Activated effector memory CD4-positive, alpha-beta T cell treated with anti-CD3 and anti-CD28 coated beads, Interleukin-2, amount 50 U/mL, for 16 hours (primary cell): Measurements from ENCODE around the gene MRPL11.
A peak's percentile ranks its signal among the peaks of the same experiment; 100 is the strongest.

Experiments
- DNase-seq: peaks from one replicate; pipeline ENCODE4 v3.0.0-alpha.2; 2020

Gene MRPL11

DNA sequence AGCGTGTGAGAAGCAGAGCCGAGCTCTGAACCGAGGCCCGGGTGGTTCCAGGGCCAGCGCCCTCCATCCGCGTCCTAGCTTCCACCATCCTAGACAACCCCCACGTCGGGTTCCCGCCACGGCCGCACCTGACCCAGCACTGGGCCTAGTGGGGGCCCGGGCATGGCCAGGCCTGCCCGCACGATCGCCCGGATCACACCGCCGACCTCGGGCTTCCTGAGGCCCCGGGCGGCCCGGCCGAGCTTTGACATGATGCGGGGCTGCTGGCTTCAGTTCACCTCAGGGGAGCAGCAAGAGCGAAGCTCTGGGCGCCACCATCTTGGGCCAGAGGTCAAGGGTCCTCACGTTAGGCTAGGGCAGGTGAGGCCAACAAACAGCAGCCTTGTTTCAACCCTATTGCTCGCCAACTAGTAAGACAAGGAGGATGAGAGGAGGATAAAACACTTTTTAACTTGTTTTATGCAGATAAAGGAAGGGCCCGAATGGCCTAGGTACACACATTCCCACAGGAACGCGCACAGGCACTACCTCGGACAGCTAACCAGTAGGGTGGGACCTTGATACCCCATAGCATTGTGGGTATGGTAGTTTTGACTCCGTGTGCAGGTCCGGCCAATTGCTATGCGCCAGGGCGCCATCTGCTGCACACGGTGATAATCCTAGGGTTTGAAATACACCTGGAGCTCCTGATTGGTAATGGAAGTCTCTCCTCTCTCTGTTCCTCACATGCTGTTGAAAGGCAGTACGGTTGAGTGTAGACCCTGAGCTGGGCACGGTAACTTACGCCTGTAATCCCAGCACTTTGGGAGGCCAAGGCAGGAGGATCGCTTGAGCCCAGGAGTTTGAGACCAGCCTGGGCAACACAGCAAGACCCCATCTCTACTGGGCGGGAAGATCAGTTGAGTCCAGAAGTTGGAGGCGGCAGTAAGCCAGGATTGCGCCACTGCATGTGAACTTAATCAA is at the start of gene MRPL11:
TSS of gene MRPL11 (minus strand) at position 345 of the 963 bp plus-strand sequence. CDS start at position 251, 94 bp downstream.
- peak; percentile 95 for DNase-seq

DNA sequence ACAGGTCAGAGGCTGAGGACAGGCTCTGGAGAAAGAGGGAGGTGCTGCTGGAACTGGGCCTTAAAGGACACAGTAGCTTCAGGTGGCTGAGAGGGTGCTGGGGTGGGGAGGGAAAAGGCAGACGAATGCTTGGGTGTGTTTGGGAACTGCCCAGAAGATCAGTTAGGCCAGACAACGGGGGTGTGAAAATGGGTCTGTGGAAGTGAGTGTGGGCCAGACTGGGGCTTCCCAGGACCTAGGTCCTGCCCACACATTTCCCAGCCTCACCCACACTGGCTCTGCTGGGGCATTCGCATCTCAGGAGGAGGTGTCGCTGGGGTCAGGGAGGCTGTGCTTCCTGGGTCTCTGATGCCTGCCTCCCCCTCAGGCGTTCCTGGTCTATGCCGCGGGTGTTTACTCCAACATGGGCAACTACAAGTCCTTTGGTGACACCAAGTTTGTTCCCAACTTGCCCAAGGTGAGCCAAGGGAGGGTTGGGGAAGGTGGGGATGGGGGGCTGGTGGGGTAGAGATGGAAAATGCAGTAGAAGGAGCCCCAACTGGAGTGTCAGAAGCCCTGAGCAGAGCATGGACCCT is 46.2 kb upstream of the MRPL11 start:
- DNase-seq = no peak

DNA sequence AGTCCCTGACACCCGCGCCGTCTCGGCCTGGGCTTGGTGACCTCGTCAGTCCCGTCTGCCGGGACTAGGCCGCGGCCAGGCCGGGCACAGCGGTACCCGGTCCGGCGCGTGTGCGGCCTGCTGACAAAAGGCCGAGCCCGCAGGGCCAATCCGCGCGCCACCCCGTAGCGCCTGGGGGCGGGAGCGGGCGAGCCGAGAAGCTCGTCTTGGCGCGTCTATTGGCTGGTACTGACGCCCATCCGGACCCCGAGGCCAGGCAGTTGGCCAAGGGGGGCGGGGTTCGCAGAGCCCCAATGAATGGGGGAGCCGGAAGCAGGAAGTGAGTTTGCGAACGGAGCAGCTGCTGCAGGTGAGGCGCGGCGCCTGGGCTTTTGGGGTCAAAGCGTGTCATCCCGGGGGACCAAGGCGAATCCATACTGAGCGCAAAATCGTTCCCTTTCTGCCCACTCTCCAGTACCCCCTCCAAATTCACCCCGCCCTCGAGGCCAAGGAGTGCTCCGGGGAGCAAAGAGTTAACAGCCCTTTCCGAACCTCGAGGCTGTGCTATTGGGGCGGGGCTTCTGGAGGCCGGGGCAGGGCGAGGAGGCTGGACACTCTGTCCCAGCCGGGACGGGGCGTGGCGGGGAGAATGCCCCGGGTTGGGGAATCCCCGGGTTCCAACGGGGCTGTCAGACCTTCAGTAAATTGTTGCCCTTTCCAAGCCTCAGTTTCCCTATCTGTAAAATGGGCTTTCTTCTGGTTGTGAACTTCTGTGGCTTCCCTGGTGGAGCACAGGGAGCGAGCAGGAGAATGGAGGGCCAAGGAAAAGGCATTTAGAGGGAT is 41.7 kb upstream of the MRPL11 start, which contains the start of gene DPP3:
TSS of gene DPP3 (plus strand) at position 318 of the 822 bp plus-strand sequence. CDS start 1,767 bp downstream, outside the sequence.
- DNase-seq = peak; percentile 98

DNA sequence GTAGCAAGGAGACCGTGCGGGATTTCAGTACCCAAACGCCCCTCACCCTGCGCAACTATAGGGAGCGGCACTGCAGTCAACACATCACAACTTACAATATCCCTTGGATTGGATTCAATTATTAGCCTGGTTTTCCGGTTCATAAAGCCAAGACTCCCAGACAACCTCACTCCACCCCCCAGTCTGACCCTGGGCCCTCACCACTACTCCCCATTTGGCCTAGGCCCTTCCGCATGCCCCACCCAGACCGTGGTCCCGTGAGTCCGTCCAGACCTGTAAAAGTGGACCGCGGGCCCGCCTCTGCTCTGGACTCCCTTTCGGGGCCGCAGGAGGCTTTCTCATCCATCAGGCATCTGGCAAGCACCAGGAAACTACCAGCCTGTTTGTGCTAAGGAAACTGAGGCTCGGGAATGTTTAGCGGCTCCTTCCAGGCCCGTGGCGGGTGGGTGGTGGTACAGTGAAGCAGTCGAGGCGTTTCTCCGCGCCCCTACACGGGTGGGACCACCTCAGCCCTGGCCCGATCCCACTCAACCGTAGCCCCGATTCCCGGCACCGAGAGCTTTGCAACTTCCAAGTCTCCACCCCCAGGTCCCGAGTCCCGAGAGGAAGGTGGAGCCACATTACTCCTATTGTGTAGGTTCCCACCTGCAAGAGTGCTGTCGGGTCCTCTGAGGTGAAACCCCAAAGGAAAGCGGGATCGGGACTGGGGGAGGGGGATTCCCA is 40.9 kb upstream of the MRPL11 start:
- no peak for DNase-seq

DNA sequence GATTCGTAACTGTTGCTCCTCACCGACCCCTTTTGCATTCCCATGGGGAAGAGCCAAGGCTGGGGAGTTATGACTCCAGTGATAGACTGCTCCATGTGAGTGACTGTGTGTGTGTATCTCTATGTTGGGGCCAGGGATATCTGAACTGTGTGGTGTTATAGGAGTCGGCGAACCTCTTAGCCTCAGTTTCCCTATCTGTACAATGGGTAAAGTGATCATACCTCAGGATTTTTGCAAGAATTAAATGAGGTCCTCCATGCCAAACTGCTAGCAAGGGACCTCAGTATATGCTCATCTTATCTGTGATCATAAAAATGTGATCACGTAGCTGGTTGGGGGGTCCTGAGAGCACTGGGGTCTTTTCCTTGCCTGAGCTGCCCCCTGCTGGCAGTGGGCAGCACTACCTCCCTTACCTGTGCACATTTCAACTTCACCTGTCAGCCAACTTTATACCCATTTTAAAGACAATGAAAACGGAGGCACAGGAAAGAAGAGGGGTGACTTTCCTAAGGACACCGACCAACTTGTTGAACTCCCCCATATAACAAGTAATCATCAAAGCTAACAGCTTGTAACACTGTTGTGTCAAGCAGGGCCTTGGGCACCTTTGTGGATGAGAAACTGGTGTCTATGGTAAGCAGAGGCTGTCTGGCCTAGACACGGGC is 40.2 kb upstream of the MRPL11 start:
- peak; percentile 72 for DNase-seq

DNA sequence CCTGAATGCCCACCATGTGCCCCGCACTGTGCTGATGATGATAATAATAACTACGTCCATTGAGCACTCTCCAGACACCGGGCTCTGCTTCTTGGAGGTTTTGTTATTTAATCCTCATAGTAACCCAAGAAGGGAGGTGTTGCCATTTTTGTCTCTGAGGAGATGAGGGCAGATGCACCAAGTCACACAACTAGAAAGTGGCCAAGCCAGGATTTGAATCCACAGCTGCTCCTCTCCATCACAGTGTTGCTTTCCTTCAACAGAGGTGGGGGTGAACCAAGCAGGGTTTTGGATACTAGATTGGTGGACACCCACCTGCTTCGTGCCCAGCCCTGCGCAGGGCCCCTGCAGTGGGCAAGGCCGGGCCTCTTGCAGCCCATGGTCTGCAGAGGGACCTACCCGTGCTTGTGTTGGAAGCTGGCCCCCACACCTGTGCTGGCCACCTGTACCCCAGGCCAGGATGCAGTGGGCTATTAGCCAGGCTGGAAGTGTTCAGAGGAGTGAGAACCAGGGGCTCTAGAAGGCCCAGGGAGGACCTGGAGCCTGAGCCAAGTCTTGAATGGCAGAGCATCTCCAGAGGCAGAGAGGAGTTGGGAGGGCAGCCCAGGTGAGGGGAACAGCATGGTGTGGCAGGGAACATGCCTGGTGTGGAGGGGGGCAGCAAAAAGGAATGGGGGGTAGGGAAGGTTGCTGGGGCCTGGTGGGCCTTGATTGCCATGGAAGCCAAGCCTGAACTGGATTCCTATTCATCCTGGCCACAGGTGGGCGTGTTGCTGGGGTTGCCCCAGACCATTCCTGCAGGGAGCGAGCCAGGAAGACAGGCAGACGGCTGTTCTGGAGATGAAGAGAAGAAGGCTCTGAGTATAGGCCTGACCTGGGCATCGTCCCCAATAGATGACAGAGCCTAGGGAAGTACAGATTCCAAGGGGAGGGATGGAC is 38.9 kb upstream of the MRPL11 start:
- DNase-seq = no peak

DNA sequence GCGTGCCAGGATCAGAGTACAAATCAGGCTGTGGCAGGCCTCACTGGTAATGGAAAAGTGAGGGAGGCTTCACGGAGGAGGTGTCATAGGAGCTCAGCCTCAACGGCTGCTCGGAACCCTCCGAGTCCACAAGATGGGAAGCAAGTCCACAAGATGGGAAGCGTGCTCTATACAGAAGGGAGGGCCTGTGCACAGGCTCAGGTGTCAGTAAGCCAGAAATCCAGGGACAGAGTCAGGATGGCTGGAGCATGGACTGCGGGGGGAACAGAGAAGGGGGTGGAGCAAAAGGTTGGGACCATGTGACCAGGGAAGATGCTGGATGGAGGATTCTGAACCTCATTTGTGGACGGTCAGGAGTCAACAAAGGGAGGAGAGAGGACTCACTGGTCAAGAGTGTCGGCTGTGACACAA is 38.2 kb upstream of the MRPL11 start:
- no peak for DNase-seq

DNA sequence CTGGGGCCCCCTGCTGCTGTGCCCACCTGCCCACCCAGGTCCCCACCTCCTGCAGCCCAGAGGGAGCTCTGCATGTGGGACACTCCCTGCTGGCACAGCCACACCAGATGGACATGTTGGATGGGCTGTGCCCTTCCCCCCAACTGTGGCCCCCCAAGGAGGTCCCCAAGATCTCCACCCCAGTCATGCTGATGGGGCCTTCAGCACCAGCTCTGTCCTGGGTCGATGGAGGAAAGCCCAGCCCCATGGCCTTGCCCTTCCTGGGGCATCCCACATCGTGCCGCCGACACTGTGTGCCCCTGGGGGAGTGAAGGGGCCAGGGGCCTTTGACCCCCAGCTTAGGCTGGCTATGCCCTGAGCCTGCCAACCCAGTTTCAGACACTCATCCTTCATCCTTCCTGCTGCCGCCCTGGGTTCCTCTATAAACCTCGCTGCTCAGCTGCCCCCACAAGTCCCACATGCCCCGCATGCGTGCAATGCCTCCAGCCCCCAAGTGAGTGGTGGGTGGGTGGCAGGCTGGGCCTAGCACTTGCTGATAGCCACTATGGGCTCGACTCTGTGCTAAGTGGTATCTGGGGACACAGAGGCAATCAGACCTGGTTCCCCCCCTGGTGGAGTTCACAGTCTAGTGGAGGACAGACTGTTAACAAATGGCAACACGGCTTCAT is 37.7 kb upstream of the MRPL11 start:
- DNase-seq = no peak

DNA sequence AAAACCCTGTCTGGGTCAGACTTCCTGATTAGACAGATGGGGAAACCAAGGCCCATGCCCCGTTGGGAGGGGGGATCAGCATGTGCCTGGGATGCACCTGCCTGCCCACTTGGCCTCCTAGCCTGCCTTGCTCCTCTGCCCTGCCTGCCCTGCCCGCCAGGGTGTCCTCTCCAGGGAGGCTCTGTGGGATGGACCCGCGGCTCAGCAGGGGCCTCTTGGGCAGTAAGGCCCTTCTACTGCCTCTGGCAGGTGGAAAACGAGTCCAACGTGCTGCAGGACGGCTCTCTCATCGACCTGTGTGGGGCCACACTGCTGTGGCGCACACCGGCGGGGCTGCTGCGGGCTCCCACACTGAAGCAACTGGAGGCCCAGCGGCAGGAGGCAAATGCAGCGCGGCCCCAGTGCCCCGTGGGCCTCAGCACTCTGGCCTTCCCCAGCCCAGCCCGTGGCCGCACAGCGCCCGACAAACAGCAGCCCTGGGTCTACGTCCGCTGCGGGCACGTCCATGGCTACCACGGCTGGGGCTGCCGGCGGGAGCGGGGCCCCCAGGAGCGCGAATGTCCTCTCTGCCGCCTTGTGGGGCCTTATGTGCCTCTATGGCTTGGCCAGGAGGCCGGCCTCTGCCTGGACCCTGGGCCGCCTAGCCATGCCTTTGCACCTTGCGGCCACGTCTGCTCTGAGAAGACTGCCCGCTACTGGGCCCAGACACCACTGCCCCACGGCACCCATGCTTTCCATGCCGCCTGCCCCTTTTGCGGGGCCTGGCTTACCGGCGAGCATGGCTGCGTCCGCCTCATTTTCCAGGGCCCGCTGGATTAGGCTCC is 36.9 kb upstream of the MRPL11 start:
- DNase-seq = no peak

DNA sequence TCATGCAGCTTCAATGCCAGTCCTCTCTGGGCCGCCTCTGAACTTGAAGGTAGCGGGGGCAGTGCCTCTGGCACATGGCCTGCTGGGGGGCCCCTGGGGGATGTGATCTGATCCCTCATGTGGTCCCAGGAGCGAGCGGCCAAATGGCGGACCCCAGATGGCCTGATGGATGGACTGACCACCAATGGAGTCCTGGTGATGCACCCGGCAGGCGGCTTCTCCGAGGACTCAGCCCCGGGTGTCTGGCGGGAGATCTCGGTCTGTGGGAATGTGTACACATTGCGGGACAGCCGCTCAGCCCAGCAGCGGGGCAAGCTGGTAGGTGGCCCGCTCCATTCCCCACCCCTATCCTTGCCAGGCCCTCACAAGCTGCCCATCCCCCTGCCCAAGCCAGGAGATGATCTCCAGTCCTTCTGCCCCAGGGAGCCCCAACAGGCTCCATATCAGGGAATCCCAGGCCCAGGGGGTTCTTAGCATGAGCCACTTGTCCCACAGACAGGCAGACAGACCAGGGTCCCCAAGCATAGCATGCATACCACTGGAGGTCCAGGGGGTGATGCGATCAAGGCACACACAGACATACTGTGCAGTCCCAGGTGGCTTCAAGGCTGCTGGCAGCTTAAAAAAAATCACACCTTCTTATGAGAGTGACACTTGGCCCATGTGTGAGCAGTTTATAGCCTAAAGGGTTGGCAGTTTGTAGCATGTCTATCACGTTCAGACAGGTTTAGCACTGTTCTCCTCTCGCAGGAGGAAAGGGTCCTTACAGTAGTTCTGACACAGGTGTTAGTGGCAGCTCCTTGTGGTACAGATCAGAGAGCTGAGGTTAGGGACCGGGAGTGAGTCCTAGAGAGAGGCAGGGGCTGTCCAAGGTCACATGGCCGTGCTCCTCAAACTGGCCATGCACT is 35.2 kb upstream of the MRPL11 start:
- no peak for DNase-seq

DNA sequence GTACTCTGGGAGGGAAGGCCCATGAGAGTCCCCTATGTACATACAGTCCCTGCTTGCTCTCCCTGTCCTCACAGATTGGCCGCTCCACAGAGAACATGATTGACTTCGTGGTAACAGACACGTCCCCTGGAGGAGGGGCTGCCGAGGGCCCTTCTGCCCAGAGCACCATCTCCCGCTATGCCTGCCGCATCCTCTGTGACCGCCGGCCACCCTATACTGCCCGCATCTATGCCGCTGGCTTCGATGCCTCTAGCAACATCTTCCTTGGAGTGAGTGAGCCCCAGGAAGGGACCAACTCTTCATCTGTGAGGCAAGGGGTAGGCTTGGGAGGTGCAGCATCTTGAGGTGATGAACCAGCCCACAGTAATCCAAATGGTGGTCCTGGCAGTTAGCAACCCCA is 34.5 kb upstream of the MRPL11 start:
- DNase-seq = no peak

DNA sequence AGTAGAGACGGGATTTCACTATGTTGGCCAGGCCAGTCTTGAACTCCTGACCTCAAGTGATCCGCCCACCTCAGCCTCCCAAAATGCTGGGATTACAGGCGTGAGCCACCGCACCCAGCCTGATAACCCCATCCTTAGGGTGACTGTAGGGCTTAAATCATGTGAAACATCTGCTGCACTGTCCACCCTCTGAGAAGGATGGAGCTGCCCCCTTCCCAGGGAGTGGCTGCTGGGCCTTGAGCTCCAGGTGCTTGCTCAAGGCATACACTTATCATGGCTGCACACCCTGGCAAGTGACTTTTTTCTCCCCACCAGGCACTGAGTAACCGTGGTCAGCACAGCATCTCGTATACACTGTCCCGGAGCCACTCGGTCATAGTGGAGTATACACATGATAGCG is 33.4 kb upstream of the MRPL11 start:
- DNase-seq = no peak

DNA sequence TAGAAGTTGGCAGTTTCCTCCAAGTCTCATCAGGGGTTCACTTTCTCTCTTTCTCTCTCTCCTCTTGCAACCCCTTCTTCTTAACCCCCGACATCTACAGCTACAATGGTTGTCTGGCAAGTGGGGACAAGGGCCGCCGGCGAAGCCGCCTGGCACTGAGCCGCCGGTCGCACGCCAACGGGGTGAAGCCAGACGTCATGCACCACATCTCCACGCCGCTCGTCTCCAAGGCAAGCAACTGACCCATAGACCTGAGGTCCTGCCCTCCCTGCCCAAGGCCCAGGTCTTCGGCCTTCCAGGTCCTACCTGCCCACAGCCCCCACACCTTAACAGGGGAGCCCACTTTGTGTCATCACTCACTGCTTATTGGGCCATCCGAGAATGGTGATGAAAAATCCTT is 32.5 kb upstream of the MRPL11 start:
- DNase-seq = no peak

DNA sequence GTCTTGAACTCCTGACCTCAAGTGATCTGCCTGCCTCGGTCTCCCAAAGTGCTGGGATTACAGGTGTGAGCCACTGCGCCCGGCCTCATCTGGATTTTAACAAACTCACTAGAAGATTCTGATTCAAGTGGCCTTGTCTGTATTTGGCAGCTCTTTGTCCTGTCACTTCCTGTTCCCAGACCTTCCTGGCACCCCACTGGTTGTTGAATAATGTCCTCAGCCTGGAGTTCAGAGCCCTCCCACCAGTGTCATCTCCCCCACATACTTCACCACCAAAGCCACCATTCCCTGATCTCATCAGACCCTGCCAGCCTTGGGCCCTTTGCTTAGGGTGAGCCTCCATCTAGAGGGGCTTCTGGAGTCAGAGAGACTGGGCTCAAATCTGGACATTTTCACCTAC is 31.4 kb upstream of the MRPL11 start:
- no peak for DNase-seq

DNA sequence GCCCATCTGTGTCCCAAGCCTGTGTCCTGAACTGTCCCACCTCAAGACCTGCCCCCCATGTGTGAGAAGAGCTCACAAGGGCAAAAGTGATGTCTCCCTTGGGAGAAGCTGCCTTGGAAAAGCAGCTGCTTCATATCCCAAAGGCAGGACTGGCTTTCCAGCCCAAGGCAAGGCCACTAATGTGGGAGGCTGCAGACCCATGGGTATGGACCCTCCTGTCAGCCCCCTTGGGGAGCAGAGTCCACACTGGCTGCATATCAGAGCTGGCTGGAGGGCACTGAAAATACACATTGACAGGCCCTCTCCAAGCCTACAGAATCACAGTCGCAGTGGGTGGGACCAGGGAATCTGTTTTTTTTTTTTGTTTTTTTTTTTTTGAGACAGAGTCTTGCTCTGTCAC is 30.8 kb upstream of the MRPL11 start:
- no peak for DNase-seq

DNA sequence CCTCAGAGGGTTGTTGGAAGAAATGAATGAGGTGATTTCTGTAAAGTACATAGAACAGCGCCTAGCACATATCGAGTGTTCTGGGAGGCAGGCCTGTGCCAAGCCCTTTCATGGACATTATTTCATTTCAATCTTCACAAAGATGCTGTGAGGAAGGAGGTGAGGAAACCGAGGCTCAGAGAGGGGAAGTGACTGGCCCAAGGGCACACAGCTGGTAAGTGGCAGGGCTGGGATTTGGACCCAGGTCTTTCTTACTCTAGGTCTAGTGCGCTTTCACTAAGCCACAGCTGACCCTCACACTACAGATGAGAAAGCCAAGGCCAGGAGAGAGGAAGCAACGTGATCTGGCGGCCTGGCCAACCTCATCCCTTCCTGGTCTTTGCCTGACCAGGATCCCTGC is 30.0 kb upstream of the MRPL11 start:
- DNase-seq = no peak

DNA sequence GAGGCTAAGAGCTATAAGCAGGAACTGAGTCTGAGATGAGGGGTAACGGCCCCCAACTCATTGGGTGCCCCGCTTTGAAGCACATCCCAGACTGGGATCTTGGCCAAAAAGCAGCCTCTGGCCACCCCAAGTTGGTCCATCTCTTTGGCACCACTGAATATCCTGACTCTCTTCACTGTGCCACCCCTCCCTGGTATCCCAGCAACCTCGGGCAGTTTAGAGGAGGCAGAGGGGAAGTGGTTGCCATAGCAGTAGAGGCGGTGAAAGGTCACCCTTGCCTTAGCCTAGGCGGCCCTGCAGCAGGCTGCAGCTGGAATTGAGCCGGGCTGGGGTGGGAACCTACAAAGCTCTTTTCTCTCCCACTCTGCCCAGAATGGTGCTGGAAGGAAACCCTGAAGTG is 29.1 kb upstream of the MRPL11 start:
- DNase-seq = no peak

DNA sequence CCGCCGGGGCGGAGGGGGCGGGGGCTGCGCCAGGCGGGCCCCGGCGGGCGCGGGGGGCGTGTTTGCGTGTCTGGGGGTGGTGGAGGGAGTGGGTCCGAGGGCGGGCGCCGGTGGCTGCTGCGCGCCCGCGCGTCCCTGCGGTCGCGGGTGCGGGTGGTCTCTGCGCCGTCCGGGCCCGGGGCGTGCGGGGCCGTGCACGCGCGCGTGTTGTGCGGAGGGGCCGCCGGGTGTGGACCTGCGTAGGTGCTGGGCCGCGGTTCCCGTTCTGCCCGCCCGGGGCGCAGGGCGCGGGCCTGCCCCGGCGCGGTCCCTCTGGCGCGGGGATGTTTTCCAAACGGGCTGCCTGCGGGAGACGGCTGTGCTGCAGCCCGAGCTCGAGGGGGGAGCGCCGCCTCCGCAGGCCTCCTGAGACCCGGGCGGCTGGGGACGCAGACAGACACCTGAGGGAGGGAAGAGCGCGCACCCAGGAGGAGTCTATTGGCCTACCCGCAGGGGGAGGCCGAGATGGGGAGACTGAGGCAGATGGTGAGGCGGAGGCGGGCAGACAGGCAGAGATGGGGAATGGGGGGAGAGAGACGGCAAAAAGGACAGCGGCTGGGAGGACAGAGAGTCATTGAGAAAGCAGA is 28.5 kb upstream of the MRPL11 start:
- DNase-seq = no peak
